T-helper 2 cell treated with Interferon-gamma antibody and Interleukin-4, amounts not matched to agents 5 μg/mL and 100 μg/mL, for 36 hours (primary cell): ENCODE results near the gene CASZ1.

Experiments
- DNase-seq: peaks from one replicate; pipeline ENCODE4 v3.0.0; 2021; ENCODE audit warnings: low spot score
- H3K27ac Mint-ChIP-seq: one replicate; pipeline ENCODE4 v1.8.0; 2021; ENCODE audit warnings: mild to moderate bottlenecking, mixed read lengths
- H3K27me3 Mint-ChIP-seq: one replicate; pipeline ENCODE4 v1.8.0; 2021; ENCODE audit warnings: low read depth, mixed read lengths
- H3K36me3 Mint-ChIP-seq: one replicate; pipeline ENCODE4 v1.8.0; 2021; ENCODE audit warnings: low read depth, mixed read lengths
- H3K4me1 Mint-ChIP-seq: one replicate; pipeline ENCODE4 v1.8.0; 2021; ENCODE audit warnings: low read depth, mixed read lengths
- H3K4me3 Mint-ChIP-seq: one replicate; pipeline ENCODE4 v1.8.0; 2022; ENCODE audit warnings: mild to moderate bottlenecking, moderate library complexity, mixed read lengths
- H3K9me3 Mint-ChIP-seq: one replicate; pipeline ENCODE4 v1.8.0; 2021; ENCODE audit warnings: mixed read lengths

CASZ1 gene

DNA sequence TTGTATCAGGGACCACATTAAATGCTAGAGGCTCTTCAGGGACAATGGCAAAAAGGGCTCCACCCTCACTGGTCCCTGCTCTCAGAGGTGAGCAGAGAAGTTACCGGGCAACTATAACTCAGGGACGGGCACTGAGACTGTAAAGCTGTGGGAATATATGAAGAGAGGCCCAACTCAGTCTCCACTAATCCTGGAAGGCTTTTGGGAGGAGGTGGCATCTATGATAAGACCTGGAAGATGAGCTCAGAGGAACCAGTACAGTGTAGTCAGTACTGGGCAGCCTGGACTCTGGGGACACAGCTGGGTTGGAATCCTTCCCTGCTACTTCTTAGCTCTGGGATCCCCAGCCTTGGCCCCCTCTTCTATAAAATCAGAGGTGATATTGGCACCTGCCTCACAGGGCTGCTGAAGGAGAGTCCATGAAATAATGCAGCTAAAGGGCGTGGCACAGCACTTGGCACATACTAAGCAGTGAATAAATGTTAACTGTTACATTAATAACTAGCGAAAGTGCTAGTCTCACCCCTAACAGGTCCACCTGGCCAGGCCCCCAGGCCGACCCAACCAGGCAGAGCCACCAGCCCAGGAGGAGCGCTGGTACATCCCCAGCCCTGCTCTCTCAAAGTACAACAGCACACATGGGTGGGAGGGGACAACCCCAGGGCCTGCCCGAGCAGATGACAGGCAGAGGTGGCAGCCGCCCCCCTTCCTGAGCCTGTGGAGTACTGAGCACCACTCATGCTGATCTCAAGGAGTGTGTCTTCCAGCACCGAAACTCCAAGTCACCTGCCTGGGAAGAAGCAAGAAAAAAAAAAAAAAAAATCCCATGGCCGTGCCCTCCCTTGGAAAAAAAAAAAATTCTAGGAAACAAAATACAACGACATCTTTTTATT, 62.7 kb downstream of the CASZ1 start:
- peak; percentile 64 for DNase-seq
- H3K27me3 Mint-ChIP-seq, result peaks cover 3% of the 10 kb centered on the region
- H3K4me3 Mint-ChIP-seq, result no peak overlapping the region
- H3K9me3 Mint-ChIP-seq, result no peaks in the 10 kb centered on the region
- H3K4me1 Mint-ChIP-seq, result no peaks in the 10 kb centered on the region
- H3K27ac Mint-ChIP-seq, result no peak overlapping the region
- H3K36me3 Mint-ChIP-seq, result no peaks in the 10 kb centered on the region

DNA sequence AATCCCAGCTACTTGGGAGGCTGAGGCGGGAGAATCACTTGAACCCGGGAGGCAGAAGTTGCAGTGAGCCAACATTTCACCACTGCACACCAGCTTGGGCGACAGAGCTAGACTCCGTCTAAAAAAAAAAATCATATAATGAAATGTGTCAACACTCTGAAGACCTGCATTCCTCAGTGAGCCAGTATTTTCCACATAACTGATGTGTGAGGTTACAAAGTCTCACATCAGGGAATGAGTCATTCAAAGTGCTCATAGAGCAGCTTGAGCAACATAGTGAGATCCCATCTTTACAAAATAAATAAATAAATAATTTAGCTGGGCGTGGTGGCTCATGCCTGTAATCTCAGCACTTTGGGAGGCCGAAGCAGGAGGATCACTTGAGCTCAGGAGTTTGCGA, 65.5 kb downstream of the CASZ1 start:
- Mint-ChIP-seq H3K4me3 (no peak overlapping the region), H3K36me3 (no peaks in the 10 kb centered on the region), H3K27me3 (peaks cover 3% of the 10 kb centered on the region), H3K4me1 (no peaks in the 10 kb centered on the region), H3K9me3 (no peaks in the 10 kb centered on the region), H3K27ac (no peak overlapping the region)
- DNase-seq, result no peak

DNA sequence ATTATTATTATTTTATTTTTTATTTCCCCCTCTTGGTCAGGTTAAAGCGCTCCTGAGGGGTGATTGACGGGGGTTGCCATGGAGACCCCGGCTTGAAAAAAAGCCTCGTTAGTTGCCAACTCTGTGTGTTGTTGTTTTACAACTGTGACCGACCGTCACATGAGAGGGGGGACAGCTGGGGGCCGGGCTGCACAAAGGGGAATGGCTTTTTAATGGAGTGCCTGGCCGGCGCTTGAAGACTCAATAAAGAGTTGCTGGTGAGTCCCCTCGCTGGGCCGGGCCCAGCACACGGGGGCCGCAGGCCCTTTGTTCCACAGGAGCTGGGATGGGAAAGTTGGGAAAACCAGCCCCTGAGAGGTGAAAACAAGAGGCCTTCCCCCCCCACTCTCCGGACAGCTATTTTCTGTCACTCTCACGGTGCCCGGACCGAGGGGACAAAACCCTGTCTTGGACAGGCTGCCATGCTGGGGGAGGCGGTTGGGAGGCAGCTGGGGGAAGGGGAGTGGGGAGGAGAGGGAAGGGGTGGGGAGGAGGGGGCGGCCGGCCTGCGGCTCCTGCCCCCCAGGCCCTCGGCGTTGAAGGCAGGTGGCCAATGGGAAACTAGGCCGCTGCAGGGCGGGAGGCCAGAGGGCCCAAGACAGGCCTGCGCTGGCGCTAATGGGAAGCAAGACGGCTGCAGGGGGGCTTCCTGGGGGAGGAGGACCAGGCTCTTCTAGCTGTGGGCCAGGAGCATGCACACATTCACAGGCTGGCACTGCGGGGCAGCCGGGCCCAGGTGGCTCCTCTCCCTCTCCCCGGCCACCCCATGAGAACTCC, 67.6 kb downstream of the CASZ1 start:
- DNase-seq, result no peak
- Mint-ChIP-seq H3K27me3 (no peaks in the 10 kb centered on the region), H3K9me3 (no peaks in the 10 kb centered on the region), H3K27ac (no peak overlapping the region), H3K36me3 (no peaks in the 10 kb centered on the region), H3K4me3 (no peak overlapping the region), H3K4me1 (no peaks in the 10 kb centered on the region)

DNA sequence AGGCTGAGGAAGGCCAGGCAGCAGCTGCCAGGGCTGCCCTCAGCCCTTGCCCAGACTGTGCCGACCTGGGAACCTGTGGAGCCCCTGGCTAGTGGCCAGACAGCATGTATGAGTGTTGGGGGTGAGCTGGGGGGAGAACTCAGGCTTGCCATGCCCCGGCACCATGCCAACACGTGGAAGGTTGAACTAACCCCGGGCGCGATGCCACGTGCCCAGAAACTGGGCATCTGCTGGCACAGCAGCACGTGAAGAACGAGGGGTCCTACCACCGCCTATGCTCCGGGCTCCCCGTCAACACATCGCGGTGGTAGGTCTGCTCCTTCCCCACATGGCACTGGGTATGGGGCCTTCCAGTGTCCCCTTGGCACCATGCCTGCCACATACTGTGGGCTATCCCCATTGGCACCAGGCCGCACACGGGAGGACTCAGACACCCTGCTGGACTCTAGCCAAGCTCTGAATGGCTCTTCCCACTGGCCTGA, 68.7 kb downstream of the CASZ1 start:
- H3K9me3 Mint-ChIP-seq, result no peaks in the 10 kb centered on the region
- no peaks in the 10 kb centered on the region for H3K36me3 Mint-ChIP-seq
- no peak overlapping the region for H3K4me3 Mint-ChIP-seq
- H3K4me1 Mint-ChIP-seq, result no peaks in the 10 kb centered on the region
- no peak overlapping the region for H3K27ac Mint-ChIP-seq
- no peaks in the 10 kb centered on the region for H3K27me3 Mint-ChIP-seq
- no peak for DNase-seq

DNA sequence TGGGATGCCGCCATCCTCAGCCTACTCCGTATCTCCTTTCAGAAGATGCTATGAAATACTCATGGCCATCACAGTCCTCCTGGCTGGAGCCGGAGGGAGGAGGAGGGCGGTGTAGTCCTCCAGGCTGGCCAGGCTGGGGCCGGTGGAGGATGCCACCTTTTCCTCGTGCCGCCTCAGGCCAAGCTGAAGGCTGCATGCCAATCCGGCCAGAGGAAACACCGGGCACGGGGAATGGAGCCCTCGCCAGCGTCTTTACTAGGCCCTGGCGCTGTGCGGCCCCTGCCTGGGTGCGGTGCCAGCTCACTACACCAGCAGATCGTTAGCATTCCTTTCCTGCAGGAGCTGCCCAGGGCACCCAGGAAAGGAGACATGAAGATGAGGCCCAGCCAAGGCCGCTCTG, 70.1 kb downstream of the CASZ1 start:
- Mint-ChIP-seq H3K4me3 (no peak overlapping the region), H3K27ac (no peak overlapping the region), H3K4me1 (no peaks in the 10 kb centered on the region), H3K36me3 (no peaks in the 10 kb centered on the region), H3K9me3 (no peaks in the 10 kb centered on the region), H3K27me3 (no peaks in the 10 kb centered on the region)
- no peak for DNase-seq

DNA sequence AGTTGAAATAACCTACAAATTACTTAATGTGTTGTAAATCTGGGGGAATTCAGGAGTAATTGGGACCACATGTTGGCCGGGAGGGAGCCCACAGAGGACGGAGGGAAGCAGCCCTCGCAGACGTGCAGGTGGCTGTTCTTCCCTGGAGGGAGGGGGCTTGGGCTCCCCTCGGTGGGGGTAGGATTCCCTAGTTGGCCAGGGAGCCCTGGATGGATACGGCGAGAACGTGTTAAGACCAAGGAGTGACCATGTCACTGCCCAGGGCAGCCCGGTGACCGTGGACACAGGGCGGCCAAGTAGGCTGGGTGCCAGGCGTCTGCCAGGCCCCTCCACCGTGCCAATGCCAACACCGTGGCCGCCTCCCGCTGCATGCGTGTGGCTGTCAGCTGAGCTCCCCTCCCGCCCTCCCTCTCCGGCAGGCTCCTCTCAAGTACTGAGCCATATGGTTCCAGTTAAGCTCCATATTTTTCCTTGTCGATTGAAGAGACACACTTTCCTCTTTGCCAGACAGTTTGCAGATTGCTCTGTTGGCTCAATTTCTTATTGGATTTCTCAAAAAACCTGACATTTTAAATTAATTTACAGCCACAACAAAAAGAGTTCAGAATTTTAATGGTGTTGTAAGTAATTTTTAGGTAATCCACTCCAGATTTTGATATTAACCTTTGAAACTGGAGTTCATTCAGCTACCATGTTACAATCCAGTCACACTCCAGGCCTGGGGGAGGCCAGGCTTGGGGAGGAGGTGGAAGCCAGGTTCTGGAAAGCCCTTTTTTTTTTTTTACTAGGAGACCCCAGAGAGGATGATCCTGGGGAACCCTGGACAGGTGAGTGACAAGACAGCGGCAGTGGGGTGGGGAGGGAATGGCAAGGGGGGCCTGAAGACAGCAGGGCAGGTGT, 71.2 kb downstream of the CASZ1 start:
- Mint-ChIP-seq H3K9me3 (no peaks in the 10 kb centered on the region), H3K4me1 (no peaks in the 10 kb centered on the region), H3K27ac (no peak overlapping the region), H3K27me3 (no peaks in the 10 kb centered on the region), H3K4me3 (no peak overlapping the region), H3K36me3 (no peaks in the 10 kb centered on the region)
- no peak for DNase-seq

DNA sequence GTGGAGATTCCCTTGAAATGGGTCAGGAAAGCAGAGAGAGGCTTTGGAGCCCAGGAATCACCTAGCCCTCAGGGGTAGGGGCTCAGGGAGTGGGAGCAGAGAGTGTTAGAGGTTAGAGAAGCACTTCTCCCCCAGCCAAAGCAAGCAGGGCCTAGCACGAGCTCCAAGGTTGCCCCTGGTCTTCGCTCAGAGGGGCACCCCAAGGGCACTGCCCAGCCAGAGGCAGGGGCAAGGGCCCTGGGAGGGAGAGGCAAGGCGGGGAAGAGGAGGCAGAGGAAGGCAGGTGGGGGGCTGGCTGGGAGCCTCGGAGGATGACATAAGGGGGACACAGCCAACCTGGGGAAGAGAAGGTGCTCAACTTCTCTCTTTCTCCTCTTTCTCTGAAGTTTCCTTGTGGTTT, 71.9 kb downstream of the CASZ1 start:
- Mint-ChIP-seq H3K9me3 (no peaks in the 10 kb centered on the region), H3K36me3 (no peaks in the 10 kb centered on the region), H3K4me3 (no peak overlapping the region), H3K27ac (no peak overlapping the region), H3K27me3 (no peaks in the 10 kb centered on the region), H3K4me1 (no peaks in the 10 kb centered on the region)
- DNase-seq, result no peak

DNA sequence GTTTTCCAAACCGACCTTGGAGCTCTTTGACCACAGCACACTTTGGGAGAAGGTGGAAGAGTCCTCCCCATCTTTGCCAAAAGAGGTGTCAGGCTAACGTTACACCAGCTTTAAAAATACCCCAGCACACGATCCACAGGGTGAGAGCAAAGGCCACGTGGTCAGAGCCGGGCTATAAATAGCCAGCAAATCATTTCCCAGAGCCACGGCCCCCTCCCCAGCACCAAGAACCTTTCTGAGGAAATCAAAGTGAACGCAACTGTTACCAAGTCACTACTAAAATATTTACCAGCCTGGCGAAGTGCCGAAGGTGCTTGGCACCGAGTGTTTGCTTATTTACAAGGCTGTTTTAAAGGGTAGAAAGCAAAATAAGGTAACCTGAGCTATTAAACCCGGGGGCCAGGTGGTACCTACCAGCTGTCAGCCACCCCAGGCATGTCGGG, 72.4 kb downstream of the CASZ1 start:
- no peaks in the 10 kb centered on the region for H3K4me1 Mint-ChIP-seq
- no peaks in the 10 kb centered on the region for H3K9me3 Mint-ChIP-seq
- H3K4me3 Mint-ChIP-seq, result no peak overlapping the region
- no peak for DNase-seq
- H3K27ac Mint-ChIP-seq, result no peak overlapping the region
- H3K27me3 Mint-ChIP-seq, result no peaks in the 10 kb centered on the region
- H3K36me3 Mint-ChIP-seq, result no peaks in the 10 kb centered on the region

DNA sequence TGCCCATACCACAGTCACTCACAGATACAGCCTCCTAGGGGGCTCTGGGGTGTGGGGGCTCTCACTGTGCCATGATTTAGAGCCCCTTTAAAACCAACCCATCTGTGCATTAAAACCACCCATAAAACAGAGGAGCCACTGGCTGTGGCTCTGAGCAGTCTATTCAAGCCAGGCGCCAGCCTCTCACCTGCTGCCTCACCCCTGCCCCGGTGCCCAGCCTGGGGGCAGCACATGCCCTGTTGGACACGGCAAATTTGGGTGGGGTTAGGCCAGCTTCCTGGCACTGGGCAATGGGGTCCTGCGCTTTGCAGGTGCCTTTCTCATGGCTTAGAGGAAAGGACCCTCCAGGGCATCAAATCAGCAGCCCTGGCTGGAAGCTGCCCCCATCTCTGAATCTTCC, 73.1 kb downstream of the CASZ1 start:
- H3K9me3 Mint-ChIP-seq, result no peaks in the 10 kb centered on the region
- H3K27me3 Mint-ChIP-seq, result no peaks in the 10 kb centered on the region
- H3K36me3 Mint-ChIP-seq, result no peaks in the 10 kb centered on the region
- H3K4me3 Mint-ChIP-seq, result no peak overlapping the region
- no peaks in the 10 kb centered on the region for H3K4me1 Mint-ChIP-seq
- no peak for DNase-seq
- H3K27ac Mint-ChIP-seq, result no peak overlapping the region

DNA sequence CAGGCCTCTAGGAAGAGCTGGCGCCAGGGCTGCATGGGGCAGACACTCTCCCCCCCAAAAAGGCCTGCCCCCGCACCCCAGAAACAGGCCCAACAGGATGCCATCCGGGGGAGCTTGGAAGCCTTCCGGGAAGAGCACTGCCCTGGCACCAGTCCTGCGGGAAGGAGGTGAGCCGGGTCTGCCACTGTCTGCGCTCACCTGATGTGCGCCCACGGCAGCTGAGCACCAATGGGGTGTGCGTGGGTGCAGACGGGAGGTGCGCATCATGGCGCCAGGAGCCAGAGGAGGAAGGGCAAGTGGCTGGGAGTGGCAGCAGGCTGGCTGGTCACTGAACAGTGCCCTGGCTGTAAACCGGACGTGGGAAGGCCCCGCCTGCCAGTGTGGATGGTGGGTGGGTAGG, 73.6 kb downstream of the CASZ1 start:
- Mint-ChIP-seq H3K36me3 (no peaks in the 10 kb centered on the region), H3K4me3 (no peak overlapping the region), H3K4me1 (no peaks in the 10 kb centered on the region), H3K9me3 (no peaks in the 10 kb centered on the region), H3K27ac (no peak overlapping the region), H3K27me3 (no peaks in the 10 kb centered on the region)
- no peak for DNase-seq

DNA sequence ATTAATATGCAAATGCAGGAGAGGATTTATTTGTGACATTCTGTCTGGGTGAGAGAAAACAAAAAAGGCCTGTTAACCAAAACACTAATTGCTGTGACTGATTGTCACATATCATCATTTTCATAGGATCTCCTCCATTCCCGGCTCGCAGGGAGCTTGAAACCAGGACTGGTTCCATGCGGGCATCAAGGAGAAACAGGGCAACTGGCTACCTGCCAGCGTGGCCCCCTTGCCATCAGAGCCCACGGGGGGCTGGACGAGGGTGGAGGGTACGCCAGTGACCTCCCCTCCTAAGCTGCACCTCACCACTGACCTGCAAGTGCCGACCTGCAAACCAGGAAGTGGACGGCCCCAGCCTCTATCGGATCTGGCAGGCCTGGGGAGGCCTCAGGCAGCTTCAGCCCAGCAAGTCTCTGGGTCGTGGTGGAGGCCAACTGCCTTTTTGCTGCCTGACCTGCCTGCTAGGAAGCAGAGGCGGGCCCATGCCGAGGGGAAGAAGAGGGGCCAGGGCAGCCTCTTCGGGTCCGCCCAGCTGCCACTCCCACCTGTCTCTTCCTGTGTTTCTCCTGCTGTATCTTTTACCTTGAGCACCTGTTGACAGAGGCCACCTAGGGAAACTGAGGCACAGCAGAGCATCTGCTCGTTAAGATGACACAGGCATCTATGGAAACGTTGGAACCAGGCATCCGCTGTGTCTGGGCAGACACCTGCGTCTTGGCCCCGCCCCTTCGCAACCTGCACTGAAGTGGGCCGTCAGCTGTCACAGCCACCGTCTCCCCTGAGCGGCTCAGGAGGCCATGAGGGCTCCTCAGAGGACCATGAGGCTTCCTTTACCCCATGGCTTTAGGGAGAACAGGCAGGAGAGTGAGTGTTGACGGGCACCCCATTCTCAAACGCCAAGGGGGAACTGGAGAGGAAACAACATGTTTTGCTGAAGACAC, 74.8 kb downstream of the CASZ1 start:
- H3K27ac Mint-ChIP-seq, result no peak overlapping the region
- no peaks in the 10 kb centered on the region for H3K9me3 Mint-ChIP-seq
- no peaks in the 10 kb centered on the region for H3K4me1 Mint-ChIP-seq
- no peak for DNase-seq
- H3K36me3 Mint-ChIP-seq, result no peaks in the 10 kb centered on the region
- H3K4me3 Mint-ChIP-seq, result no peak overlapping the region
- H3K27me3 Mint-ChIP-seq, result no peaks in the 10 kb centered on the region

DNA sequence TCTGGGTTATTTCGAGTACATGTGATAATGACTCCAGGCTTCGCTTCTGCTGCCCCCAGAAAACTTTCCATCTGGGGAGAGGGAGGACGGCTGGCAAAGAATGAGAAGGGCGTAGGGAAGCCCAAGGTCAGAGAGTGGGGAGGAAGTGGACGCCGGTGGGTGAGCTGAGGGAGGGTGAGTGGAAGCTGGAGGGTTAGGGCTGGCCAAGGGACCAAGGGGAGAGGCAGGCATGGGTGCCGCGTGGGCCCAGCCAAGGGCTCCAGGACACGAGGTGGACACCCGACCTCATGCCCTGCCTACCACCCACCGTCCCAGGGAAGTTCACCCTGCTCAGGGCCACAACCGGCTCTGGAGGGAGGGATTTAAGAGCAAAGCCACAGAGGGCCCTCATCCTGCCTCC, 75.8 kb downstream of the CASZ1 start:
- no peaks in the 10 kb centered on the region for H3K9me3 Mint-ChIP-seq
- H3K4me1 Mint-ChIP-seq, result no peaks in the 10 kb centered on the region
- no peak overlapping the region for H3K27ac Mint-ChIP-seq
- no peak for DNase-seq
- no peaks in the 10 kb centered on the region for H3K36me3 Mint-ChIP-seq
- H3K27me3 Mint-ChIP-seq, result no peaks in the 10 kb centered on the region
- H3K4me3 Mint-ChIP-seq, result no peak overlapping the region

DNA sequence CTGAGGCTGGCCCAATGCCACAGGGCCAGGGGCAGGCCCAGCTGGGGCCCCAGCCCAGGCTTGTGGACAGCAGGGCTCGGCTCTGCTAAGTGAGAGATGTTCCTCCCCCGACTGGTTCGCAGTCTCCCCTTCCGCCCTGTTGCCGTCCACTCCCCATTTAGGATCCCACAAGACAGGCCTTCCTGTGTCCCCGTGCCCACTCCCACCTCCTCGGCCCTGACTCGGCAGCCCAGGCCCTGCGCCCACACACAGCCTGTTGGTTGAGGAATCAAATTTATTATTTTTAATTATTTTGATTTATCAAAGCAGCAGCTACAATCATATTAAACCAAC, 78.4 kb downstream of the CASZ1 start:
- DNase-seq, result no peak
- H3K27me3 Mint-ChIP-seq, result peaks cover 2% of the 10 kb centered on the region
- no peak overlapping the region for H3K4me3 Mint-ChIP-seq
- no peaks in the 10 kb centered on the region for H3K4me1 Mint-ChIP-seq
- no peak overlapping the region for H3K27ac Mint-ChIP-seq
- H3K36me3 Mint-ChIP-seq, result no peaks in the 10 kb centered on the region
- H3K9me3 Mint-ChIP-seq, result no peaks in the 10 kb centered on the region
